DOHH2 (cell line): Measurements from ENCODE around the gene STN1.

Source experiments
- H3F3A ChIP-seq: fragments of 200-600 bp; sonication (generic), shearing (Covaris generic); 2 replicates; pipeline ENCODE4 v1.6.0; 2016; ENCODE audit warnings: antibody characterized with exemption, mild to moderate bottlenecking; ENCODE audit not compliant: control insufficient read depth, insufficient read depth
- H3K27ac ChIP-seq: fragments of 200-600 bp; sonication (generic); 2 replicates; pipeline ENCODE4 v1.5.1; 2014; ENCODE audit warnings: low read depth, mild to moderate bottlenecking, low read length, moderate library complexity
- H3K27me3 ChIP-seq: fragments of 200-600 bp; sonication (generic); 2 replicates; pipeline ENCODE4 v1.6.1; 2014; ENCODE audit warnings: mild to moderate bottlenecking, low read length, mixed read lengths; ENCODE audit not compliant: control insufficient read depth
- H3K36me3 ChIP-seq: fragments of 200-600 bp; sonication (generic); 2 replicates; pipeline ENCODE4 v1.6.1; 2014; ENCODE audit warnings: mild to moderate bottlenecking, low read length, moderate library complexity, mixed read lengths; ENCODE audit not compliant: control insufficient read depth
- H3K4me1 ChIP-seq: fragments of 200-600 bp; sonication (generic); 2 replicates; pipeline ENCODE4 v1.6.1; 2014; ENCODE audit warnings: mild to moderate bottlenecking, low read length, mixed read lengths; ENCODE audit not compliant: control insufficient read depth
- H3K4me2 ChIP-seq: fragments of 200-600 bp; sonication (generic); 2 replicates; pipeline ENCODE4 v1.6.0; 2014; ENCODE audit warnings: mild to moderate bottlenecking, low read length, moderate library complexity
- H3K4me3 ChIP-seq: fragments of 200-600 bp; sonication (generic); 2 replicates; pipeline ENCODE4 v1.5.1; 2014; ENCODE audit warnings: mild to moderate bottlenecking, low read length, mixed read lengths
- H3K79me2 ChIP-seq: fragments of 200-600 bp; sonication (generic); 2 replicates; pipeline ENCODE4 v1.6.1; 2014; ENCODE audit warnings: mild to moderate bottlenecking, low read length, mixed read lengths; ENCODE audit not compliant: control insufficient read depth
- H3K9me2 ChIP-seq: fragments of 200-600 bp; sonication (generic); replicated peaks from 2 replicates; pipeline ENCODE4 v1.6.1; 2014; ENCODE audit warnings: mild to moderate bottlenecking, low read length, mixed read lengths; ENCODE audit not compliant: control insufficient read depth
- H3K9me3 ChIP-seq: fragments of 200-600 bp; sonication (generic); 2 replicates; pipeline ENCODE4 v1.6.1; 2014; ENCODE audit warnings: antibody characterized with exemption, low read length, mixed read lengths; ENCODE audit not compliant: control insufficient read depth, insufficient read depth
- H4K20me1 ChIP-seq: fragments of 200-600 bp; sonication (generic); 2 replicates; pipeline ENCODE4 v1.6.0; 2014; ENCODE audit warnings: low read depth, mild to moderate bottlenecking, antibody characterized with exemption, low read length, moderate library complexity; ENCODE audit not compliant: control insufficient read depth, insufficient read depth
- CTCF ChIP-seq: fragments of 200-600 bp; sonication (generic); IDR thresholded peaks from one replicate; pipeline ENCODE4 v1.5.1; 2014; ENCODE audit warnings: antibody characterized with exemption, mild to moderate bottlenecking, low read depth, low read length; ENCODE audit not compliant: poor library complexity, severe bottlenecking
- EZH2phosphoT487 ChIP-seq: fragments of 200-600 bp; sonication (generic); IDR thresholded peaks from 2 replicates; pipeline ENCODE4 v1.6.1; 2017; ENCODE audit warnings: borderline replicate concordance, mild to moderate bottlenecking, antibody characterized with exemption, low read length, moderate library complexity, mixed read lengths

STN1 gene

GRCh38 chr10:103843045-103843444 lies 74.9 kb downstream of the STN1 start:
- Histone ChIP-seq H3K4me1 (peaks cover 10% of the 10 kb centered on the region), H3K36me3 (no peaks in the 10 kb centered on the region), H3K4me2 (no peak overlapping the region), H3K4me3 (no peak overlapping the region), H3K27ac (no peak overlapping the region), H3K79me2 (no peaks in the 10 kb centered on the region), H3K9me2 (no peaks in the 10 kb centered on the region), H3F3A (no peaks in the 10 kb centered on the region), H3K27me3 (peaks cover 15% of the 10 kb centered on the region), H4K20me1 (no peaks in the 10 kb centered on the region), H3K9me3 (no peaks in the 10 kb centered on the region)
- TF ChIP-seq CTCF (no peak), EZH2phosphoT487 (no peak)

GRCh38 chr10:103842605-103843004 lies 75.4 kb downstream of the STN1 start:
- H3K27me3 ChIP-seq: peaks cover 15% of the 10 kb centered on the region
- no peaks in the 10 kb centered on the region for H3K79me2 ChIP-seq
- peaks cover 10% of the 10 kb centered on the region for H3K4me1 ChIP-seq
- no peak overlapping the region for H3K4me3 ChIP-seq
- no peaks in the 10 kb centered on the region for H4K20me1 ChIP-seq
- no peak for TF ChIP-seq EZH2phosphoT487
- no peak for TF ChIP-seq CTCF
- no peaks in the 10 kb centered on the region for H3K9me2 ChIP-seq
- H3F3A ChIP-seq: no peaks in the 10 kb centered on the region
- no peak overlapping the region for H3K27ac ChIP-seq
- no peak overlapping the region for H3K4me2 ChIP-seq
- no peaks in the 10 kb centered on the region for H3K9me3 ChIP-seq
- no peaks in the 10 kb centered on the region for H3K36me3 ChIP-seq

GRCh38 chr10:103841519-103841918 lies 76.5 kb downstream of the STN1 start:
- TF ChIP-seq CTCF (no peak), EZH2phosphoT487 (no peak)
- no peak overlapping the region for H3K27ac ChIP-seq
- no peaks in the 10 kb centered on the region for H3K79me2 ChIP-seq
- no peaks in the 10 kb centered on the region for H3K9me2 ChIP-seq
- H4K20me1 ChIP-seq: no peaks in the 10 kb centered on the region
- H3K4me1 ChIP-seq: peaks cover 10% of the 10 kb centered on the region
- no peak overlapping the region for H3K4me2 ChIP-seq
- no peaks in the 10 kb centered on the region for H3K36me3 ChIP-seq
- peaks cover 15% of the 10 kb centered on the region for H3K27me3 ChIP-seq
- no peaks in the 10 kb centered on the region for H3K9me3 ChIP-seq
- no peaks in the 10 kb centered on the region for H3F3A ChIP-seq
- H3K4me3 ChIP-seq: no peak overlapping the region

GRCh38 chr10:103840740-103841070 lies 77.3 kb downstream of the STN1 start:
- no peak overlapping the region for H3K4me3 ChIP-seq
- peaks cover 2% of the 10 kb centered on the region for H3K4me1 ChIP-seq
- no peaks in the 10 kb centered on the region for H4K20me1 ChIP-seq
- TF ChIP-seq CTCF: no peak
- TF ChIP-seq EZH2phosphoT487: no peak
- no peaks in the 10 kb centered on the region for H3K36me3 ChIP-seq
- no peaks in the 10 kb centered on the region for H3F3A ChIP-seq
- H3K27ac ChIP-seq: no peak overlapping the region
- H3K9me3 ChIP-seq: no peaks in the 10 kb centered on the region
- no peaks in the 10 kb centered on the region for H3K9me2 ChIP-seq
- no peak overlapping the region for H3K4me2 ChIP-seq
- peaks cover 15% of the 10 kb centered on the region for H3K27me3 ChIP-seq
- no peaks in the 10 kb centered on the region for H3K79me2 ChIP-seq
